Measurements from ENCODE around the gene PPIF.
A peak's percentile ranks its signal among the peaks of the same experiment; 100 is the strongest.

Gene PPIF

DNA sequence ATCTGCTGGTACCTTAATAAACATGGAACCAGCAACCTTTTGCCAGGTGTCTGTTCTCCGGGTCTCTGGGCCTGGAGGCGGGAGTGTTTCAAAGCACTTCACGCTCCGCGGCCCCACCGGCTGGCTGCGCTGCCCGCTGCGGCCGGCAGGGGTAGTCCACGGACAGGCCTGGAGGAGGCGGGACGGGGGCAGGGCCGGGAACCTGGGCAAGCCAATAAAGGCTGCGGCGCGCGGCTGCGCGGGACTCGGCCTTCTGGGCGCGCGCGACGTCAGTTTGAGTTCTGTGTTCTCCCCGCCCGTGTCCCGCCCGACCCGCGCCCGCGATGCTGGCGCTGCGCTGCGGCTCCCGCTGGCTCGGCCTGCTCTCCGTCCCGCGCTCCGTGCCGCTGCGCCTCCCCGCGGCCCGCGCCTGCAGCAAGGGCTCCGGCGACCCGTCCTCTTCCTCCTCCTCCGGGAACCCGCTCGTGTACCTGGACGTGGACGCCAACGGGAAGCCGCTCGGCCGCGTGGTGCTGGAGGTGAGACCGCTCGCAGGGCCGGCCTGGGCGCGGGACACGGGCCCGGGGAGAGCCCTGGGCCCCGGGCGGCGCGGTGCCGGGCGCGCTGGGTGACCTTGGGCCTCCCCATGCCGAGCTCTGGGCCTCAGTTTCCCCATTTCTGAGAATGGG is at the start of gene PPIF:
PPIF (plus strand) TSS at position 244 of the 668 bp plus-strand sequence; CDS start at position 324, 80 bp downstream.
- Histone ChIP-seq H3K9me3 (ENCODE audit: control insufficient read depth in 2 of 2, low read length in 2 of 2) (no peaks in the 10 kb centered on the region), H3K27ac (ENCODE audit: low read depth in 2 of 2, low read length in 2 of 2) (peak within 1 kb of the TSS; percentile 87 to 92), H3K4me3 (ENCODE audit: low read length in 2 of 2) (peak within 1 kb of the TSS; percentile 79 to 82), H3K9ac (ENCODE audit: low read depth in 1 of 2, low read length in 2 of 2) (peak within 1 kb of the TSS; percentile 89 to 90), H3K36me3 (ENCODE audit: control insufficient read depth in 2 of 2, insufficient read depth in 2 of 2, low read length in 2 of 2) (peaks cover 25 to 33% of the 10 kb centered on the region in 2 donors), H3K4me1 (ENCODE audit: control insufficient read depth in 2 of 2, insufficient read depth in 2 of 2, low read length in 2 of 2) (peaks cover 22 to 28% of the 10 kb centered on the region in 2 donors), H3K27me3 (ENCODE audit: control insufficient read depth in 2 of 2, insufficient read depth in 2 of 2, low read length in 2 of 2) (no peaks in the 10 kb centered on the region)

DNA sequence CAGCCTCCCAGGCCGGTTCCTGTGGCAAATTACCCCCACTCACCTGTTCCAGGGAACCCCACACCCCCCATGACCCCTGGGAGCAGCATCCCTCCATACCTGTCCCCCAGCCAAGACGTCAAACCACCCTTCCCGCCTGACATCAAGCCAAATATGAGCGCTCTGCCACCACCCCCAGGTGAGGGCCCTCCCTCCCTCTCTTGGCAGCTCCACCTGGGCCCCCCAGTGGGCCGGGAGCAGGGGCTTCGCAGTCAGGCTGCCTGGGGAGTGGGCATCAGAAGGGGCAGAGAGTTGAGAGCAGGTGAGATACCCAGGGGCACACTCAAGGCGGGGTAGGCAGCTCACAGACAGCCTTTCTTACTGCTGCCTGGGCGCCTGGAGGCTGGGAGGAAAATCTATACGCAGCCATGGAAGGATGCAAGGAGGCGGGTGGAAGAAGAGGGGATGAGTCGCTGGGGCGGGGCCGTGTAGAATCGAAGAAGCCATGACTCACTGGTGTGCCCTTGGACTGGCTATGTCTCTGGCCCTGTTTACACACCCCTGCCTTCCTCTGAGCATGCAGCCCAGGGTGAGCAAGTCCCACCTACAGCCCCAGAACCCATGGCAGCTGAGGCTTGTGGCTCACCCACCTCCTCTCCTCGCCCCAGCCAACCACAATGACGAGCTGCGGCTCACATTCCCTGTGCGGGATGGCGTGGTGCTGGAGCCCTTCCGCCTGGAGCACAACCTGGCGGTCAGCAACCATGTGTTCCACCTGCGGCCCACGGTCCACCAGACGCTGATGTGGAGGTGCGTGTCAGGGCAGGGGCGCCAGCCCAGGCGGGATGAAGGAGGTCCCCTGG is 48.6 kb upstream of the PPIF start:
- peak overlapping the region in 1 of 2 donors; percentile 6 for H3K9ac ChIP-seq (ENCODE audit: low read depth in 1 of 2, low read length in 2 of 2)

DNA sequence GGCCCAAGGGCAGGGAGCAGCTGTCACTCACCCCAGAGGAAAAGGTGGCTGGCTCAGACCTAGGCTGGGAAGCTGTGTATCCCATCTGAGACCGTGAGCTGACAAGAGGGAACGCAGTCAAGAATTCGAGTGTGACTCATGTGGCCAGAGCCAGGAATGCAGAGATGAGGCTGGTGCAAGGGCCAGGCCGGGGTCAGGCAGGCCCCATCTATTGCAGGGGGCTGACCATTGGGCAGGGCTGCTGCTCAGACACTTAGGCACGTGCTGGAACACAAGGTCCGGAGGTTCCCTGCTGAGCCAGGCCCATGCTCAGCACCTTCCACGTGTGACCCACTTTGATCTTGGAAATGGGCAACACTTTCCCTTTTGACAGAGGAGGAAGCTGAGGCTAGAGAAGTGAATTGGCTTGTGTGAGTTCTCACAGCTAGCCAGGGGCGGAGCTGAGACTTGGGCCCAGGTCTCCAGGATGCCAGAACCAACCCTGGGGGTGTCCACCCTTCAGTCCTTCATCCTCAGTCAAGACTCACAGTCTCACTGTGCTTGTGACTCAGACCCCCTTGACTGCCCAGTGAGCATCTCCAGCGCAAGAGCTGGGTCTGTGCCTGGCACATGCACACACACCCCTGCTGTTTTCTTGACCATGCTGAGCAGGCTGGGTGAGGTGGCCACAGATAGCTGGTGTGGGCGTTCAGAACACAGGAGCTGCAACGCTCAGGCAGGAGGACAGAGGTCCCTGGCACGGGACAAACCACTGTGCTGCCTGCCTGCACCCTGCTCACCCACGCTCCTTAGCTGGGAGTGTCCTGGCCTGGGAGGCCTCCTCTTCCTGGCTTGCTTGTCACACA is 47.6 kb upstream of the PPIF start:
- Histone ChIP-seq H3K9me3 (ENCODE audit: control insufficient read depth in 2 of 2, low read length in 2 of 2) (no peaks in the 10 kb centered on the region), H3K4me3 (ENCODE audit: low read length in 2 of 2) (no peak overlapping the region), H3K9ac (ENCODE audit: low read depth in 1 of 2, low read length in 2 of 2) (no peak overlapping the region), H3K27me3 (ENCODE audit: control insufficient read depth in 2 of 2, insufficient read depth in 2 of 2, low read length in 2 of 2) (no peaks in the 10 kb centered on the region), H3K36me3 (ENCODE audit: control insufficient read depth in 2 of 2, insufficient read depth in 2 of 2, low read length in 2 of 2) (peaks cover 82 to 83% of the 10 kb centered on the region in 2 donors), H3K4me1 (ENCODE audit: control insufficient read depth in 2 of 2, insufficient read depth in 2 of 2, low read length in 2 of 2) (peaks cover 0 to 10% of the 10 kb centered on the region in 2 donors), H3K27ac (ENCODE audit: low read depth in 2 of 2, low read length in 2 of 2) (peak overlapping the region in 1 of 2 donors; percentile 23)

More for the DNA sequence above, 48.6 kb upstream of the PPIF start:
- peaks cover 0 to 13% of the 10 kb centered on the region in 2 donors for H3K4me1 ChIP-seq (ENCODE audit: control insufficient read depth in 2 of 2, insufficient read depth in 2 of 2, low read length in 2 of 2)
- H3K4me3 ChIP-seq (ENCODE audit: low read length in 2 of 2), result no peak overlapping the region
- H3K27ac ChIP-seq (ENCODE audit: low read depth in 2 of 2, low read length in 2 of 2), result peak overlapping the region; percentile 20 to 23
- H3K27me3 ChIP-seq (ENCODE audit: control insufficient read depth in 2 of 2, insufficient read depth in 2 of 2, low read length in 2 of 2), result no peaks in the 10 kb centered on the region
- H3K9me3 ChIP-seq (ENCODE audit: control insufficient read depth in 2 of 2, low read length in 2 of 2), result no peaks in the 10 kb centered on the region
- peaks cover 81 to 83% of the 10 kb centered on the region in 2 donors for H3K36me3 ChIP-seq (ENCODE audit: control insufficient read depth in 2 of 2, insufficient read depth in 2 of 2, low read length in 2 of 2)

DNA sequence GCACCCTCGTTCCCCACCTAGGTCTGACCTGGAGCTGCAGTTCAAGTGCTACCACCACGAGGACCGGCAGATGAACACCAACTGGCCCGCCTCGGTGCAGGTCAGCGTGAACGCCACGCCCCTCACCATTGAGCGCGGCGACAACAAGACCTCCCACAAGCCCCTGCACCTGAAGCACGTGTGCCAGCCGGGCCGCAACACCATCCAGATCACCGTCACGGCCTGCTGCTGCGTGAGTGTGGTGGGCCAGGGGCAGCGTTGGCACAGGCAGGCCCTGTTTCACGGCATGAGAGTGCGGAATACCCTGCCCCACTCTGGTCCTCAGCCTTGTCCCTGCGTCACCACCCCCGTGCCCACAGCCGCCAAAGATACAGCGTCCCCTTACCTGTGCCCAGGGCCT is 46.6 kb upstream of the PPIF start:
- no peaks in the 10 kb centered on the region for H3K9me3 ChIP-seq (ENCODE audit: control insufficient read depth in 2 of 2, low read length in 2 of 2)
- H3K27me3 ChIP-seq (ENCODE audit: control insufficient read depth in 2 of 2, insufficient read depth in 2 of 2, low read length in 2 of 2), result no peaks in the 10 kb centered on the region
- peaks cover 84% of the 10 kb centered on the region in 2 donors for H3K36me3 ChIP-seq (ENCODE audit: control insufficient read depth in 2 of 2, insufficient read depth in 2 of 2, low read length in 2 of 2)
- H3K4me1 ChIP-seq (ENCODE audit: control insufficient read depth in 2 of 2, insufficient read depth in 2 of 2, low read length in 2 of 2), result peaks cover 0 to 10% of the 10 kb centered on the region in 2 donors
- H3K27ac ChIP-seq (ENCODE audit: low read depth in 2 of 2, low read length in 2 of 2), result no peak overlapping the region
- H3K9ac ChIP-seq (ENCODE audit: low read depth in 1 of 2, low read length in 2 of 2), result no peak overlapping the region
- H3K4me3 ChIP-seq (ENCODE audit: low read length in 2 of 2), result no peak overlapping the region

DNA sequence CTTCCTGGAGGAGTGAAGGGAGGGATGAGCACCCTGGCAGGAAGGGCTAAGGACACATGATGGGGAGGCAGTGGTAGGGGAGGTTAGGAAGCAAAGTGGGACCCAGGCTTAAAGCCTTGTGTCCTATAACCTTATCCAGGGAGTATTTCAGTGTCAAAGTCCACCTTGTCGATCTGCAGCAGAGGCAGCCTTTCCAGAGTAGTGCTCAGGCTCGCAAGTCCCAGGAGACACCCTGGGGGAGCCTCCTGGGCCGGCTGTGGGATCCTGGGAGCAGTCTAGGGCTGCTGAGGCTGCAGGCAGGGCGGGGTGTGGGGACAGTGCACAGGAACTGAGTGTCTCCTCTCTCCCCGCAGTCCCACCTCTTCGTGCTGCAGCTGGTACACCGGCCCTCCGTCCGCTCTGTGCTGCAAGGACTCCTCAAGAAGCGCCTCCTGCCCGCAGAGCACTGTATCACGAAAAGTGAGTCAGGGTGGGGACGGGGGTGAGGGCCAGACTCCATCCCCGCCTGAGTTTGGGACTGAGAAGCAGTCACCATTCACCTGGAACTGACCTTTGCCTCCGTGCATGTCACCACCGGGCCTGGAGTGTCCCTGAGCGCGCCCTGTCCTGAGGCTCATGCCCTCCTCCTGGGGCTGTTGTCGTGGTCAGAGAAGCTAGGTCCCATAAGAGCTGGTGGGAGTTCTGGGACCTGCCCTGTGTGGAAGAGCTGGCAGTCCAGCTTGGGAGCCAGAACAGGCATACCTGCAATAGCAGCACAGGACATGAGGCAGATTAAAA is 45.3 kb upstream of the PPIF start:
- peaks cover 87 to 91% of the 10 kb centered on the region in 2 donors for H3K36me3 ChIP-seq (ENCODE audit: control insufficient read depth in 2 of 2, insufficient read depth in 2 of 2, low read length in 2 of 2)
- no peak overlapping the region for H3K4me3 ChIP-seq (ENCODE audit: low read length in 2 of 2)
- H3K27me3 ChIP-seq (ENCODE audit: control insufficient read depth in 2 of 2, insufficient read depth in 2 of 2, low read length in 2 of 2), result no peaks in the 10 kb centered on the region
- peaks cover 0 to 10% of the 10 kb centered on the region in 2 donors for H3K4me1 ChIP-seq (ENCODE audit: control insufficient read depth in 2 of 2, insufficient read depth in 2 of 2, low read length in 2 of 2)
- H3K27ac ChIP-seq (ENCODE audit: low read depth in 2 of 2, low read length in 2 of 2), result no peak overlapping the region
- no peaks in the 10 kb centered on the region for H3K9me3 ChIP-seq (ENCODE audit: control insufficient read depth in 2 of 2, low read length in 2 of 2)
- H3K9ac ChIP-seq (ENCODE audit: low read depth in 1 of 2, low read length in 2 of 2), result no peak overlapping the region

DNA sequence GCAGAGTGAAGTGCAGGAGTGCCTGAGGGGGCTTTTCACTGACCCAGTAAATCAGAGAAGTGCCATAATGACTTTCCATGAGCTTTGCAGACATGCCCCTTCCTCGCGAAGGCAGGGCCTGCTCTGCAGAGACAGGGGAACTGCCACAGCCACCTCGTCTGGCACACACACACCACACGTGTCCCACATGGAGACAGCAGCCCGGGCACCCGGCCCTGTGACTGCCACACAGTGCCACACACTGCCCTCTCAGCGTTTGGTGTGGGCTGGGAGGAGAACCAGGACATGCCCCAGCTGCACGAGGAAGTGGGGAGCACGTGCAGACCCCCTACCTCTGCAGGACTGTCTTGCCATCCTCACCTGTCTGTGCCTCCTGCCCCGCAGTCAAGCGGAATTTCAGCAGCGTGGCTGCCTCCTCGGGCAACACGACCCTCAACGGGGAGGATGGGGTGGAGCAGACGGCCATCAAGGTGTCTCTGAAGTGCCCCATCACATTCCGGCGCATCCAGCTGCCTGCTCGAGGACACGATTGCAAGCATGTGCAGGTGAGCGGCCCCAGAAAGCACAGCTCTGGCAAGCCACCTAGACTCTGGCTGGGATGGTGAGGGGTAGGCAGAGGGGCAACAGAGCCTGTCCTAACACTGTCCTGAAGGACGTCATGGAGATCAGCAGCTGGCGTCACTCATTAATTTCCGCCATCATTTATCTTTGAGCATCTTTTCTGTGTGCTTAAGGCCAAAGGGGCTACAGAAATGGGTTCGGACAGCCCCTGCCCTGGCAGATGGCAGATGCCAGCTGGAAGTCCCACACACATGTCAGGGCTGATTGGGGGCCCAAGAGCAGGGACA is 43.4 kb upstream of the PPIF start:
- no peaks in the 10 kb centered on the region for H3K9me3 ChIP-seq (ENCODE audit: control insufficient read depth in 2 of 2, low read length in 2 of 2)
- H3K27ac ChIP-seq (ENCODE audit: low read depth in 2 of 2, low read length in 2 of 2), result no peak overlapping the region
- no peaks in the 10 kb centered on the region for H3K27me3 ChIP-seq (ENCODE audit: control insufficient read depth in 2 of 2, insufficient read depth in 2 of 2, low read length in 2 of 2)
- H3K4me3 ChIP-seq (ENCODE audit: low read length in 2 of 2), result no peak overlapping the region
- H3K9ac ChIP-seq (ENCODE audit: low read depth in 1 of 2, low read length in 2 of 2), result no peak overlapping the region
- H3K4me1 ChIP-seq (ENCODE audit: control insufficient read depth in 2 of 2, insufficient read depth in 2 of 2, low read length in 2 of 2), result peaks cover 0 to 4% of the 10 kb centered on the region in 2 donors
- H3K36me3 ChIP-seq (ENCODE audit: control insufficient read depth in 2 of 2, insufficient read depth in 2 of 2, low read length in 2 of 2), result peaks cover 90 to 91% of the 10 kb centered on the region in 2 donors

DNA sequence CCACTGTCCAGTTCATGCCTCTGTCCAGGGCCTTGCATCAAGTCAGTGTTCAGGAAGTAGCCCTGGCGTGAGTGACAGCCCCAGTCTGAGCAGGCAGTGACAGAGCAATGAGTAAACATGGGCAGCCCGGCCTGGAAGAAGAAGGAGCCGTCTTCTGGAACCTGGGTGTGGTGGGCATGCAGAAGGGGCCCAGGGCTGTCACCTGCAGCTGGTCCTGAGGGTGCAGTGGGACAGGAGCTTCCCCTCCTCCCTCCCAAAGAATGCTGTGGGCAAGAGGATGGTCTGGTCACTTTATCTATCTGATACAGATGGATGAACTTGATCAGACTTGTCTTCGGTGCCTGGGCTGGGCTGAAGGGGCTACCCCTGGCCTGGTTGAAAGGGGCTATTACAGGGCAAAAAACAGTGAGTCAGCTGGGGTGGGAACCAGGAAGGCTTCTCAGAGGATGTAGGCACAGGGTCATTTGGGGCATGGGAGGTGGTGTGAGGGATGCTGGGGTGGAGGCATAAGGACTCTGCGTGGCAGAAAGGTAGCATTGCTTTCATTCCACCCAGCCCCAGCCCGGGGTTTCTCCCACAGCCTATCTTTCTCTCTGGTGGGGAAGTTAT is 42.7 kb upstream of the PPIF start:
- no peak overlapping the region for H3K4me3 ChIP-seq (ENCODE audit: low read length in 2 of 2)
- H3K27me3 ChIP-seq (ENCODE audit: control insufficient read depth in 2 of 2, insufficient read depth in 2 of 2, low read length in 2 of 2), result no peaks in the 10 kb centered on the region
- H3K4me1 ChIP-seq (ENCODE audit: control insufficient read depth in 2 of 2, insufficient read depth in 2 of 2, low read length in 2 of 2), result no peaks in the 10 kb centered on the region
- no peak overlapping the region for H3K27ac ChIP-seq (ENCODE audit: low read depth in 2 of 2, low read length in 2 of 2)
- no peaks in the 10 kb centered on the region for H3K9me3 ChIP-seq (ENCODE audit: control insufficient read depth in 2 of 2, low read length in 2 of 2)
- H3K9ac ChIP-seq (ENCODE audit: low read depth in 1 of 2, low read length in 2 of 2), result no peak overlapping the region
- peaks cover 90 to 91% of the 10 kb centered on the region in 2 donors for H3K36me3 ChIP-seq (ENCODE audit: control insufficient read depth in 2 of 2, insufficient read depth in 2 of 2, low read length in 2 of 2)

DNA sequence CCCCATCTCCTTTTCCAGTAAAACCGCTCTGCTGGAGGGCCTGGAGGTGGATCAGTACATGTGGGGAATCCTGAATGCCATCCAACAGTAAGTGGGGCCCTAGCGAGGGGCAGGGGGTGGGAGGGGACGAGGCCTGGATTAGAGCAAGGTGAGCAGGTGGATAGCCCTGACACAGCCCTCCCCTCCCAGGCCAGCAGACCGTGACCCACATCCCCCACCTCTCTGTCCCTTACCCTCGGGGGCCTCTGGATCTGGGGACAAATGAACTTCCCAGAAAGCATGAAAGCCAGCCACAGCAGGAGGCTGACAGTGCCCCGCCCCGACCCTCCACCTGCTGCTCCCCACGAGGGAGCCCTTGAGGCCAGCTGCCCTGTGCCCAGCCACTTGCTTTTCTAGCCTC is 41.8 kb upstream of the PPIF start:
- Histone ChIP-seq H3K27me3 (ENCODE audit: control insufficient read depth in 2 of 2, insufficient read depth in 2 of 2, low read length in 2 of 2) (no peaks in the 10 kb centered on the region), H3K4me1 (ENCODE audit: control insufficient read depth in 2 of 2, insufficient read depth in 2 of 2, low read length in 2 of 2) (peaks cover 0 to 3% of the 10 kb centered on the region in 2 donors), H3K4me3 (ENCODE audit: low read length in 2 of 2) (no peak overlapping the region), H3K36me3 (ENCODE audit: control insufficient read depth in 2 of 2, insufficient read depth in 2 of 2, low read length in 2 of 2) (peaks cover 88 to 90% of the 10 kb centered on the region in 2 donors), H3K9me3 (ENCODE audit: control insufficient read depth in 2 of 2, low read length in 2 of 2) (no peaks in the 10 kb centered on the region), H3K27ac (ENCODE audit: low read depth in 2 of 2, low read length in 2 of 2) (no peak overlapping the region), H3K9ac (ENCODE audit: low read depth in 1 of 2, low read length in 2 of 2) (no peak overlapping the region)

All from mucosa of rectum (tissue), 2 donors.